Gastrocnemius medialis (tissue), 4 donors: ENCODE results near the gene CALML5. TPM values are rescaled to one million over a fixed set of nuclear protein-coding genes. Genes with fewer than 3 reads are reported as not detected.

Experiments used
- ATAC-seq, 2 donors: fragments of 150-250 bp; one replicate each; pipeline ENCODE4 v1.9.1; 2016
- DNase-seq, 2 donors: peaks; one replicate each; pipeline ENCODE4 v3.0.0-alpha.2; 2019
- H3K27ac ChIP-seq, 4 donors: fragments of 200-600 bp; sonication (generic); 1 replicate in 1 of 4; 2 replicates in 3 of 4; pipeline ENCODE4 v1.5.1; 2016 to 2018; ENCODE audit warnings: mild to moderate bottlenecking in 2 of 4, moderate library complexity in 1 of 4
- H3K27me3 ChIP-seq, 3 donors: fragments of 200-600 bp; sonication (generic) in 2 of 3; 1 replicate in 1 of 3; 2 replicates in 2 of 3; pipeline versions ENCODE4 v1.5.1 to v1.6.0; 2016 to 2019; ENCODE audit warnings: mild to moderate bottlenecking in 1 of 3, moderate library complexity in 1 of 3
- H3K36me3 ChIP-seq, 2 donors: fragments of 200-600 bp; sonication (generic) in 1 of 2; one replicate each; pipeline ENCODE4 v1.5.1; 2017 to 2018
- H3K4me1 ChIP-seq, 2 donors: fragments of 200-600 bp; sonication (generic) in 1 of 2; one replicate each; pipeline ENCODE4 v1.5.1; 2016 to 2017; ENCODE audit warnings: mild to moderate bottlenecking in 2 of 2
- H3K4me3 ChIP-seq, 4 donors: fragments of 200-600 bp; sonication (generic) in 3 of 4; 1 replicate in 1 of 4; 2 replicates in 3 of 4; pipeline ENCODE4 v1.5.1; 2016 to 2019; ENCODE audit warnings: mild to moderate bottlenecking in 2 of 4
- H3K9me3 ChIP-seq, 3 donors: fragments of 200-600 bp; sonication (generic) in 2 of 3; 1 replicate in 1 of 3; 2 replicates in 2 of 3; pipeline ENCODE4 v1.5.1; 2016 to 2019
- CTCF ChIP-seq, 5 experiments: fragments of 450-650 bp in 3 of 5; fragments of 200-600 bp in 2 of 5; sonication (generic) in 2 of 5; IDR thresholded peaks in 4 of 5; conservative IDR thresholded peaks in 1 of 5; 1 replicate in 4 of 5; 2 replicates in 1 of 5; pipeline ENCODE4 v1.5.1; 2016 to 2019; ENCODE audit warnings: antibody characterized with exemption in 5 of 5, mild to moderate bottlenecking in 3 of 5, moderate library complexity in 3 of 5
- POLR2A ChIP-seq, 2 donors: fragments of 450-650 bp; IDR thresholded peaks; one replicate each; pipeline ENCODE4 v1.6.1; 2017; ENCODE audit warnings: antibody characterized with exemption in 2 of 2, mild to moderate bottlenecking in 2 of 2, moderate library complexity in 2 of 2
- in situ Hi-C, 4 donors: fragments of 200-750 bp; cut with MboI; loops; one replicate each; pipeline versions ENCODE4 v1.15.0 to v1.8.0; 2017; ENCODE audit warnings: low sequenced_read_pairs in 4 of 4
- intact Hi-C: fragments of 100-400 bp; cut with DNase I; formaldehyde crosslinking; loops from one replicate; pipeline ENCODE4 v1.15.1; 2023; ENCODE audit warnings: low total_unique reads
- total RNA-seq, 4 donors: library from RNA; depleted of rRNA; stranded (reverse); fragments of >200 nt; gene quantifications; one replicate each; pipeline versions ENCODE4 v1.1.0 to v1.2.3, GENCODE V29; 2016

CALML5 gene
- total RNA-seq, 4 donors from 2014 or later = not detected

- Histone ChIP-seq H3K9me3 (no peaks in the 10 kb centered on the region), H3K4me3 (no peak overlapping the region), H3K36me3 (no peaks in the 10 kb centered on the region), H3K27me3 (no peaks in the 10 kb centered on the region), H3K27ac (no peak overlapping the region), H3K4me1 (no peaks in the 10 kb centered on the region)
- in situ Hi-C loops (no loop called here), intact Hi-C loops (no loop called here)
- TF ChIP-seq POLR2A (IDR thresholded peaks at IDR 0.05) (no peak), CTCF (IDR thresholded peaks at IDR 0.05 in 4 of 5, conservative IDR thresholded peaks at IDR 0.05 in 1 of 5) (no peak)
- no peak for ATAC-seq
- DNase-seq = no peak
These were observed 1.2 kb downstream of the CALML5 start for GRCh38 chr10:5497948-5498730.

GRCh38 chr10:5497289-5497688 is 2.1 kb downstream of the CALML5 start:
- no peak for TF ChIP-seq POLR2A (IDR thresholded peaks at IDR 0.05)
- TF ChIP-seq CTCF (IDR thresholded peaks at IDR 0.05 in 4 of 5, conservative IDR thresholded peaks at IDR 0.05 in 1 of 5) = no peak
- ATAC-seq (no peak), DNase-seq (no peak)
- intact Hi-C loops = no loop called here
- H3K36me3 ChIP-seq = no peaks in the 10 kb centered on the region
- H3K27ac ChIP-seq = no peak overlapping the region
- no peak overlapping the region for H3K4me3 ChIP-seq
- in situ Hi-C loops = no loop called here
- no peaks in the 10 kb centered on the region for H3K27me3 ChIP-seq
- H3K9me3 ChIP-seq = no peaks in the 10 kb centered on the region
- H3K4me1 ChIP-seq = no peaks in the 10 kb centered on the region

- no peaks in the 10 kb centered on the region for H3K27me3 ChIP-seq
- H3K27ac ChIP-seq = no peak overlapping the region
- no peaks in the 10 kb centered on the region for H3K9me3 ChIP-seq
- TF ChIP-seq POLR2A (IDR thresholded peaks at IDR 0.05) (no peak), CTCF (IDR thresholded peaks at IDR 0.05 in 4 of 5, conservative IDR thresholded peaks at IDR 0.05 in 1 of 5) (no peak)
- in situ Hi-C loops (no loop called here), intact Hi-C loops (no loop called here)
- H3K4me3 ChIP-seq = no peak overlapping the region
- ATAC-seq (no peak), DNase-seq (no peak)
- no peaks in the 10 kb centered on the region for H3K36me3 ChIP-seq
- no peaks in the 10 kb centered on the region for H3K4me1 ChIP-seq
These were observed 2.8 kb downstream of the CALML5 start for GRCh38 chr10:5496261-5497250.

- Histone ChIP-seq H3K4me1 (no peaks in the 10 kb centered on the region), H3K27ac (no peak overlapping the region), H3K36me3 (no peaks in the 10 kb centered on the region), H3K27me3 (no peaks in the 10 kb centered on the region), H3K4me3 (no peak overlapping the region), H3K9me3 (no peaks in the 10 kb centered on the region)
- TF ChIP-seq CTCF (IDR thresholded peaks at IDR 0.05 in 4 of 5, conservative IDR thresholded peaks at IDR 0.05 in 1 of 5) = no peak
- TF ChIP-seq POLR2A (IDR thresholded peaks at IDR 0.05) = no peak
- DNase-seq (no peak), ATAC-seq (no peak)
- in situ Hi-C loops = no loop called here
- intact Hi-C loops = no loop called here
These were observed 4.8 kb downstream of the CALML5 start for GRCh38 chr10:5494611-5495010.
